GM04503 (cell line): Measurements from ENCODE around the gene RPS6KA2.

Source experiments
- DNase-seq: peaks from one replicate; pipeline ENCODE4 v3.0.0-alpha.2; 2012; ENCODE audit warnings: low read depth

RPS6KA2 gene

DNA sequence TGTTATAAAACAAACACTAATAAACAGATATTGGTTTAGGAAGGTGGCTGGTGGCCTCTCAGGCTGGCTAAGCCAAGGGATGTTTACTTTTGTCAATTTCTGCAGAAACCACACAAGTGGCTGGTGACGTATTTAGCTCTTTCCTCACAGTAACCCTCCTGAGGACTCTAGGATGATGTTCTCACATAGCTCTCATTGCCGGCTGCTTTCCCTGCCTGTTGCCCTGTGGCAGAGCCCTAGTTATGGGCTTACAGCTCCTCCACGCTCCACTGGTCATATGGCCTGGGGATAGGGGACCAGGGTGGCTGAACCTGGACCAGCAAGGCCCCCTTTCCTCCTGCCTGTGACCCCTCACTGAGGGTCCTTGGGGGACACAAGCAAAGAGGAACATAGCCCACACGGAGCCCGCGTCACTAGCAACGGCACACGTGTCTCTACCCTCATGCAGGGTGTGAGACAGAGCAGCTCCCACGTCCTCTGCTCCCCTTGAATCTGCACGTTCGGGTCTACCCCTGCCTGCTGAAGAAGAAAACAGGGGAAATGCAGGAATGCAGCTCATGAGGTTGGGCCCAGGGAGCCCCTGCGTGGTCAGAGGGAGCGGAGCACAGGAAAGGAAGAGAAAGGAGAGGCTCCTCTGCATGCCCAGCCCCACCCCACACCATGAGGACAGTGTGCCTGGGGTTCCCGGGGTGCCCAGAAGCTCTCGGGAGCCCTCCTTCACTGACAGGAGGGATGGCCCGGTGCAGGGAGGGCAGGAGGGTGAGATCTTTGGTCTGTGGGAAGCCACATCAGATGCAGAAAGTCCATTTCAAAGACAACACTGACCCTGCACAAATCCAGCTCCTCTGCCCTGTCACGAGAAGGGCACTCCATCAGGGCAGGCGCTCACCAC, 54.4 kb downstream of the RPS6KA2 start:
- DNase-seq: no peak

DNA sequence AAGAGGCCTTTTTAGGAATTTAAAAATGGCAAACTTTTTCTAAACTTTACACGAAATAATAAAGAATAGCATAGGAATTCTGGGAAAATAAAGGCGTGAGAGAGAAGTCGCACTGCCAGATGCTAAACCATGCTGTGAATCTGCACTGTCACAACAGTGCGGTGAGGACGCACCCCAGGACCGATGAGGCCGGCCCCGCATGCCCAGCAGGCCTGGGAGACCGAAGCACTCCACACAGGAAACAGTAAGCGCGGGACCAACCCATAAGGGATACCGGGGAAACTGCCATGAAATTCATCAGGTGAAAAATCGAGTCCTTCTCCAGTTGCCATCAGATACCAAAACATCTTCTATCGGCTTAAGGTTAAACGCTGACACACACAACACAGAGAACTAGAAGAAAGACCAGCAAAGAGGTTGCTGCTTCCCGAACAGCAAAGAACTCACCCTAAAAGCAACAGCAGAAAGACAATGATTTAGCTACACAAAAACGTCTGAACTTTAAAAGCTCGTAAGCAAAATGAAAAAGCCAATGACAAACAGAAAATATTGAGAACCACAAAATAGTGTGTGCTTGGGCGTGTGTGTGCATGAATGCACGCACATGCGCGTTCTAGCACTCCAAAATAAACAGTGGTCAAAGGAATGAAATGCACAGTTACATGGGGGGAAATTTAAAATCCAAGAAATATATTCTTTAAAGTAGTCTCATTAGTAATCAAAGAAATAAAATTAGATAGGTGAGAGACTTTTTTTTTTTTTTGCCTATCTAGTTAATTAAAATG, 55.9 kb downstream of the RPS6KA2 start:
- no peak for DNase-seq

- DNase-seq: no peak
Observed at GRCh38 chr6:166569206-166569605, 57.8 kb downstream of the RPS6KA2 start.

DNA sequence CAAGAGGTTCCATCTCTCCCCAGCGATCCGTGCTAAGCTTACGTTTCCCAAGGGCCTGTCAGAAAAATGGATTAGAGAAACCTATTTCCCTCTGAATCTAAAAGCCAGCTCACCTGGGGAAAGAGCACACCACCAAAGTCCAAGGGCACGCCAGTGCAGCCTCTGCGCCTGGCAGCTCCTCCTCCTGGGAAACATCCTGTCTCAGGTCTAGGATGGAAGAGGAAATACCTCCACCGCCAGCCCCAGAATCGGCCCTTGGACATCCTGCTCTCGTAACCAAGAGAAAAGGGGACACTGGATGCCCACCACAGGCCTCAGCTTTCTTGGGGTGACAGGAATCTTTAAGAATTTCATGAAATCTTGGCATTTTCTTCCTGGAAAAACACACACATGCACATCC, 59.2 kb downstream of the RPS6KA2 start:
- DNase-seq: no peak

DNA sequence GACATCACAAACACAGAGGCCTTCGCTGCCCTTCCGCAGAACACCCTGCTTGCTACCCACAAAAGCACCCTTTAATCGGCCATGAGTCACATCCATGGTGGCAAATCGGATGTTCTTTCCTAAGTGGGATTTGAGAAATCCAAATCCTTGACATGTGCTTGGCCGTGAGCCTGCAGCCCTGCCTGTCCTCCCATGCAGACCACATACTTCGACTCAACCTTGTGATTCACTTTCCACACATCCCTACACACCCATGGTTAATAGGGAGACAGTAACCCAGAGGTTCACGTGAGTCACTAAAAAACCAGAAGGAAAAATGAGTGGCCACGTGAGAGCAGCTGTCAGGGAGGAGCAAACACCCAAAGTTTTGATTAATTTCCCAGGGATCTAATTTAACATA, 59.9 kb downstream of the RPS6KA2 start:
- peak; percentile 93 for DNase-seq

DNA sequence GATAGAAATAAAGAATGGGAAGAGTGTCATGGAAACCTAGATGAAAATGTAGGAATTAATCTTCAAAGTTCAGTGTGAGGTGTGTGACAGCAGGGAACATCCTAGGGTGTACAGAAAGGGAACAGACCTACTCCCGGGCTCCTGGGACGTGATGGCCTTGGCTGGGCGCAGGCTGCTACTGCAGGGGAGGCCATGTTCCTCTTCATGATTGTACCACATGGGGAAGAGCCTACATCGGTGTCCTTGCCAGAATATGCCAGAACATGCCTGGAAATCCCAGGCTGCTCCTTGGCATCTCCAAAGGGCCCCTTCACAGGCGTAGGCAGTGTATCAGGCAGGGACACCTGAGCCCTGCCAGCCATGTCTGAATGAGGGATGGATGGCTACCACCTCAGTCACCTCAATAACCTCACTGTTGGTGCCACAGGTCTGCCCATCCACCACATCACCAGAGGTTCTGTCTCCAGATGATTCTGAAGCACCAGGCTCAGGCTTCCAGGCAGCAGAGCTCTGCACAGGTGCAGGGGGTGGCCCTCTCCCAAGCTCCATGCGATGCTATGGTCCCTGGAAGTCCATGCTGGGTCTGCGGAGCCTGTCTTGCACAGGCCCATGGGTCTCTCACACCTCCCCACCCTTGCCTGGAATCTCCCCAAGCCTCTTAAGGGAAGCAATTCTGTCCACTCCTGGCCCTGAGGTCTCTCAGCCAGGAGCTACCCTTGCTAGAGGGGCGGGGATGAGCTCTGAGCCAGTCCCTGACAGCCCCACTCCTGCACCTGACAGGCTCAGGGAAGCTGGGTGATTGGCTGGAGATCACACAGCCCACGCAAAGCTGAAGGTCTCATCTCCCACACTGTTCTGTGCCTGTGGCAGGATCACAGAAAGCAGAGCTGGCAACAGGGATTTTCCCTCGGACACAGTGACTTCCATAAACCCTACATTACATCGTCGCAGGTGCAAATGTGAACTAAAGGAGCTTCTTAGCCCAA, 60.7 kb downstream of the RPS6KA2 start:
- no peak for DNase-seq

GRCh38 chr6:166565084-166565967, 61.7 kb downstream of the RPS6KA2 start:
- DNase-seq: no peak

GRCh38 chr6:166563805-166564204, 63.2 kb downstream of the RPS6KA2 start:
- DNase-seq: no peak

DNA sequence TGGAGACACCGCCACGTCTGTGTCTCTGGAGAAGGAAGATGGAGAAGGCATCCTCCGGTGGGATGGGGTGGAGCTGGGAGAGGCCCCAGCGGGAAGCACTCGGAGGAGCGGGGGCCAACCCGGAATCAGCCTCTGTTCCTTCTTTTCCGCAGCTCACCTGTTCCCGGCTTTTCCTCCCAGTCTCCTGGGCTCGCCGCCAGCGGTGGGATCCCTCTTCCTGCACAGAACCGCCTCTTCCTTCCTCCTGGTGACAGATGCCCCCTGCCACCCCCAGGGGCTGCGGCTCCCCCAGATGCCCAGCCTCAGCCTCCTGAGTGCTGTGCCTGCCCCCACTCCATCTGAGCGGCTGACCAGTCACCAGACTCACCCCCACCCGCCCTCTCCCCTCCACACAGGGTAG, 63.9 kb downstream of the RPS6KA2 start:
- DNase-seq: no peak

DNA sequence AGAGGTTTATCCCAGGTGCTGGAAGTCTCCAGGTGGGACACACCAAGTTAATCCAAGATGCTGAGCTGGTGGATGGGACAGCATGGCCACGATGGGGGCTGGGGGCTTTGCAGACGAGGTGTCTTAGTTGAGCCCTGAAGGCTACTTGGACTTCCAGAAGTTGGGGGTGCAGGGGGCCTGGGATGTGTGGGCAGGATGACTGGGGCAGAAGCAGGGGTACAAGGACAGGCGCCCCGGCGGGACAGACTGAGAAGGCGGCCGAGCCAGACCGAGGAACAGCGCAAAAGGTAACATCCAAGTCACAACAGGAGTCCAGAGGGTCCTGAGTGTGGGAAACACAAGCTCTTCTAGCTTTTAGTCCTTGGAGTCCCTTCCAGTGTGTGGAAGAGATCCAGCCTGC, 64.3 kb downstream of the RPS6KA2 start:
- no peak for DNase-seq

GRCh38 chr6:166561771-166562359, 65.2 kb downstream of the RPS6KA2 start:
- peak; percentile 90 for DNase-seq

DNA sequence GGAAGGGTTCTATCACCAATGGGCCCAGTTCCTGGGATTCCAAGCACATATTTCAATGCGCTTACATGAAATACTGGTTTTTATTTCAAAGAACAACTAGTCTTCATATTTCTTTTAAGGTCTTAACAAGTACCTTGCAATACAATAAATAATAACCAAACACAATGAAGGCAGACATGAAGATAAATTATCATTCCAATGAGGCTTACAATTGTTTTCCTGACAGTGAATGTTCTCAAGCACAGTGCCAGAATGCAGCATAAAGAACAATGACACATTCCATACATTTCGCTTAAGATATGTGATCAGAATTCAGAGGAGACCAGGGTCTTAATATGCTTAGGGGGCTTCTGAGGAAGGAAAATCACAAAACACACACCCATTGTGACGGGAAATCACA, 66.8 kb downstream of the RPS6KA2 start:
- no peak for DNase-seq

DNA sequence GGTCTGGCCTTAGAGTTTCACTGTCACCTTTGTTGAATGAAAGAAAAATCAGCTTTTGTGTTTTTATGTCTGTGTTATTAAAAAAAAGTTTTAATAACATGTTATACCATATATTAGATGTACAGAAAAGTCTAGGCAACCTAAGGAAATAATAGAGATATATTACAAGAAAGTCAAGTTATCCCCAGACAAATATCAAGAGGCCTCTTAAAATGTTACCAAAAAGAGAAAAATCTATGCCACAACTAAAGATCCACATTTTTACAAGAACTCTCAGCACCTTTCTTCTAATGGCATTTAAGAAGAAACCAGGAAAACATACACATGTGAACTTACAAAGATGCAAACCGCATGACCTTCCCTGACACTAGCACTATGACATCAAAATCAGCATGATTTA, 67.4 kb downstream of the RPS6KA2 start:
- DNase-seq: no peak

DNA sequence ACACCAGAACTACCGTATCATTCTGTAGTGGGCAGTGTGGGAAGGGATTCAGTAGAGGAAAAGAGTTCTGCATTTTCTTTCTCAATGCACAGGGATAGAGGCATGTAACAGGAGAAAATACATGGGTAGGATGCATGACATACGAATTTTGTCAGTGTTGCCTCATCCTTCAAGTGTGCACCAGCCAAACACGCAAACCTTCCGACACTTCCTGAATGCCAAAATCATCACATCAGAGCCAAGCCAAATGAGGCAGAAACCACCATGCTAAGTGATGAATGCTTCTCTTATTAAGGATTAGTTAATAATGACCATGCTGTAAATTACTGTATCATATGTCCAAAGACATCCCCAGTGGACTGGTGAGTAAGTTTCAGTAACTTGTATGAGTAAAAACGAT, 67.8 kb downstream of the RPS6KA2 start:
- DNase-seq: no peak

DNA sequence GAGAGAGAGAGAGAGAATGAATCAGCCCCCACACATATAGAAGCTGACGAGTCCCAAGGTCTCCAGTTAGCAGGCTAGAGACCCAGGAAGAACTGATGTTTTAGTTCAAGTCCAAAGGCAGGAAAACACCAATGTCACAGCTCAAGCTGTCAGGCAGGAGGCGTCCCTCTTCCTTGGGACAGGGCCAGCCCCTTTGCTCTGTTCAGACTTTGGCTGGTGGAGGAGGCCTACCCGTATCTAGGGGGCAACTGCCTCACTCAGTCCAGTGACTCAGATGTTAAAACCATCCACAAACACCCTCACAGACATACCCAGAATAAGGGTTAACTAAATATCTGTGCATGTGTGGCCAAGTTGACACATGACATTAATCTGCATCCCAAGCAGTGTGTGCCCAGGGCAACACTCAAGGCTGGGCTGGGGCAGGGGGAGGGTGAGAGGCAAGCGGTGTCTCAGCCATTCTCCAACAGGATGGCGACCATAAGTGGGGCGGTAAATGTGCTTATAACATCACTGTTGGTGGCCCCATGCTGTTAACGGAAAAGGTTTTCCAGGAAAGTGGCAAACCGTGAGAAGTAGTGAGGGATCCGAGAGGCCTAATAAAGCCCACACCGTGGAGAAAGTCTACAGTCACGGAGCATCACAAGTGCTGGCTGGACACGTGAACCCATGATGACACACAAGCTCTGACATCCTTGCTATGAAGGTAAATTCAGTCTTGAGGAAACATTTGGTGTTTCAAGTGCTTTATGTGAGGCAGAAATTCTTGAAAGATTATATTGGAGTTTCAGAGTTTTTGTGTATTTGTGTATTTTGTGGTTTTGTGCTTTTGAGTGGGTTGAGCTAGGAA, 68.7 kb downstream of the RPS6KA2 start:
- DNase-seq: no peak

GRCh38 chr6:166556863-166557322, 70.2 kb downstream of the RPS6KA2 start:
- DNase-seq: peak; percentile 86

DNA sequence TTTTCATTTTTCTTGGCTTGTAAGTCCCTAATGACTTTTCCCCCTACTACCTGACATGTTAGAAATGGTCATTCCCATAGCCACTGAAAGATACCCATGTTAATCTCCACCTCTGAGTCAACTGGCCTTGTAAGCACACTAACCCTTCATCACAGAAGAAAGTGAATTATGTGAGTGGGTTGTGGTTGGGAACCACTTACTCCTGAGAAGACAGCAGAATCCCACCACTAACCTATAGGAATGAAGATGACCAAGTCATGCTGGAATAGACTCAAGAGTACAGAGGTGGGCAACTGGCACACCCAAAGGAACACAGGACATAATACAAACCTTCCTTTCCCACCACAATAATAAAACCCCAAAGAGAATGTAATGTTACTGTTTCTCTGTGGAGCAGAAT, 70.7 kb downstream of the RPS6KA2 start:
- DNase-seq: no peak

DNA sequence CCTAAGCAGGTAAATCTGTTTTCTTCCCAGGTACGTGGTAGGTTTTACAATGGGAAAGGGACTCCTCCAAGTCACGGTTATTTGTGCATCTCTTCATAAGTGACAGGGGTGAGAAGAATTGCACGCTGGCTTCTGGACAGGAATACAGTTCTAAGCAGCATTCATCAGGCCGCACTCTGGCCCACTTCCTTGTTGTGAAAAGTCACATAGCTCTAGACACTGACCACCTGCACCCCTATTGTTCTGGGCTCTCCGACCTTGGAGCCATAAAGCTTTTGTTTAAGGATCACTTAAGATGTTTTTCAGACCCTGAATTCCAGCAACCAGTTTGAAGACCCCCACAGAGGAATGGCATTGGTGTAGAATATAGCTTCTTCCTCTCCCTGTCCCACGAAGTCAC, 72.0 kb downstream of the RPS6KA2 start:
- DNase-seq: no peak

DNA sequence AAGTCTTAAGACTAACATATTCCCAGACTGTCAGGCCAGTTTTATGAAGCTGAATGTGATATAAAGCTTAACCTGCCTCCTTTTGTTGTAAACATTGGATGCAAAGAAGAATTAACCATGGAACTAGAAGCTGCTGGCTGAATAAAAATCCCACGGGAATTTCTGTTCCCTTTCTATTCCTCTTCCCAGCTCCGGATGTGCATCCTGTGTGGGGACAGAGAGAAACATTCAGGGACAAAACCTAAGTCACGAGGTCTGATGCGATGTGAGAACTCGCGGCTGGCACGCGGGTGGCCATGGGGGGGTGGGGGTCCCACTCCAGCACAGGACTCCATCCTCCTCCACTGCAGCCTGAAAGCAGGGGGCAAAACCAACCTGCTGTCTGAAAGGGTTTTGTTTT, 72.7 kb downstream of the RPS6KA2 start:
- DNase-seq: no peak
